CD4-positive, alpha-beta T cell (primary cell): Measurements from ENCODE around the gene TEKT4. TPM values are rescaled to one million over a fixed set of nuclear protein-coding genes. Genes with fewer than 3 reads are reported as not detected.
"Not testable (repeated sequence)": the region's sequence is repeated elsewhere in the genome, so short reads cannot be mapped to it uniquely, and the experiment has no call there.

ENCODE experiments used
- ATAC-seq: fragments of 200-7000 bp; cut with Tn5 transposase; one replicate; pipeline ENCODE4 v1.10.0; 2022; ENCODE audit warnings: mild to moderate bottlenecking; ENCODE audit not compliant: poor library complexity
- CTCF ChIA-PET: fragments of 350-600 bp; sonication (Branson Sonifier 250); formaldehyde crosslinking; loops from one replicate; lab custom pipeline; 2021; ENCODE audit warnings: antibody characterized with exemption, inconsistent platforms; lab: Charles Lee
- POLR2A ChIA-PET: fragments of 350-600 bp; sonication (Branson Sonifier 250); formaldehyde crosslinking; loops from one replicate; lab custom pipeline; 2021; ENCODE audit warnings: antibody characterized with exemption, inconsistent platforms; lab: Charles Lee
- DNase-seq, 14 experiments: peaks; one replicate each; pipeline ENCODE4 v3.0.0-alpha.2; 2013 to 2020; ENCODE audit warnings: mixed read lengths in 2 of 14
- H3K27ac ChIP-seq, 2 donors: one replicate each; pipeline versions ENCODE4 v1.5.1 to v1.7.0; 2013; ENCODE audit warnings: low read length in 2 of 2, low read depth in 1 of 2, mild to moderate bottlenecking in 1 of 2
- H3K27me3 ChIP-seq, 2 experiments: 1 replicate in 1 of 2; 2 replicates in 1 of 2; pipeline versions ENCODE4 v1.6.1 to v1.7.0; 2013; ENCODE audit warnings: low read length in 2 of 2, control low read depth in 1 of 2, mild to moderate bottlenecking in 1 of 2, moderate library complexity in 1 of 2; ENCODE audit not compliant: insufficient read depth in 2 of 2, control insufficient read depth in 1 of 2
- H3K36me3 ChIP-seq: one replicate; pipeline ENCODE4 v1.6.1; 2013; ENCODE audit warnings: low read length, control low read depth; ENCODE audit not compliant: insufficient read depth
- H3K4me1 ChIP-seq: one replicate; pipeline ENCODE4 v1.6.1; 2013; ENCODE audit warnings: low read length, control low read depth; ENCODE audit not compliant: insufficient read depth
- H3K4me3 ChIP-seq: one replicate; pipeline ENCODE4 v1.5.1; 2013; ENCODE audit warnings: mild to moderate bottlenecking, low read length, moderate library complexity
- H3K9me3 ChIP-seq, 2 experiments: 1 replicate in 1 of 2; 2 replicates in 1 of 2; pipeline versions ENCODE4 v1.6.1 to v1.7.0; 2013; ENCODE audit warnings: low read length in 2 of 2, mild to moderate bottlenecking in 2 of 2, control low read depth in 1 of 2, moderate library complexity in 1 of 2; ENCODE audit not compliant: control insufficient read depth in 1 of 2, insufficient read depth in 1 of 2
- H3K27ac Mint-ChIP-seq: one replicate; pipeline ENCODE4 v1.8.0; 2020; ENCODE audit warnings: mixed read lengths
- H3K27me3 Mint-ChIP-seq: one replicate; pipeline ENCODE4 v1.8.0; 2021; ENCODE audit warnings: mixed read lengths
- H3K36me3 Mint-ChIP-seq: one replicate; pipeline ENCODE4 v1.8.0; 2021; ENCODE audit warnings: low read depth, mixed read lengths
- H3K4me1 Mint-ChIP-seq: one replicate; pipeline ENCODE4 v1.8.0; 2021; ENCODE audit warnings: low read depth, mixed read lengths
- H3K4me3 Mint-ChIP-seq: one replicate; pipeline ENCODE4 v1.8.0; 2020; ENCODE audit warnings: mild to moderate bottlenecking, mixed read lengths
- H3K9me3 Mint-ChIP-seq: one replicate; pipeline ENCODE4 v1.8.0; 2020; ENCODE audit warnings: mixed read lengths
- intact Hi-C, 2 experiments: fragments of 100-400 bp; cut with DNase I in 1 of 2; cut with micrococcal nuclease in 1 of 2; formaldehyde crosslinking; loops; one replicate each; pipeline versions ENCODE4 v1.15.1 to v1.9.0; 2023 to 2025; cut with DNase I, micrococcal nuclease
- total RNA-seq, 174 experiments: library from RNA in 2 of 174; stranded (reverse) in 2 of 174; gene quantifications; one replicate each; pipeline ENCODE4 v1.2.3 and lab custom pipeline; 2021 to 2026
- TF ChIP-seq, protein P1 (sequence below): fragments of 200-600 bp; IDR thresholded peaks from one replicate; pipeline ENCODE4 v1.8.0; 2022; ENCODE audit warnings: antibody characterized with exemption, mild to moderate bottlenecking

Gene TEKT4
- total RNA-seq, 2 experiments from 2014 or later, result not detected

DNA sequence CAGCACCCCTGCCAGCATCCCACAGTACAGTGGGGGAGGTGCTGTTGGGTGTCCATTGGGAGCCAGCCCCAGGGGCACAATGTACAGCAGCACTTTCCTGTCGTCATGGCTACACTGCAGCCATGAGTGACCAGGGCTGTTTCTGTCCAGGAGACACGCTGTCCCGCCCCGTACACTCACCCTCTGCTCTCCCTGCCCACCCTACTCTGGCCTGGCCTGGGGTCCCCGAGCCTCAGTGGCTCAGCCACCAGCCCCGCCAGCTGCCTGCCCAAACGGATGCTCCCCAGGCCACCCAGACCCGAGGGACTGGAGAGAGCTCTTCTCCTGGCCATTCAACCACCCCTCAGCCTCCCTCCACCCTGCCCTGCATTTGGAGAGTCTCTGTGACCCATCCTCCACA lies 9.3 kb downstream of the TEKT4 start:
- no peak overlapping the region for H3K4me3 Mint-ChIP-seq
- no peak overlapping the region for H3K4me3 ChIP-seq
- ATAC-seq (no peak), DNase-seq (no peak)
- H3K27ac ChIP-seq, result no peak overlapping the region
- H3K27me3 ChIP-seq, result no peaks in the 10 kb centered on the region
- no peaks in the 10 kb centered on the region for H3K36me3 Mint-ChIP-seq
- H3K4me1 Mint-ChIP-seq, result no peaks in the 10 kb centered on the region
- peaks cover 2% of the 10 kb centered on the region for H3K9me3 Mint-ChIP-seq
- H3K36me3 ChIP-seq, result no peaks in the 10 kb centered on the region
- CTCF ChIA-PET, result no interaction called here
- peaks cover 0 to 15% of the 10 kb centered on the region in 2 experiments for H3K9me3 ChIP-seq
- no peaks in the 10 kb centered on the region for H3K4me1 ChIP-seq
- intact Hi-C loops, result no loop called here
- no peak overlapping the region for H3K27ac Mint-ChIP-seq
- POLR2A ChIA-PET, result no interaction called here
- H3K27me3 Mint-ChIP-seq, result peaks cover 19% of the 10 kb centered on the region
- TF ChIP-seq, protein P1, sequence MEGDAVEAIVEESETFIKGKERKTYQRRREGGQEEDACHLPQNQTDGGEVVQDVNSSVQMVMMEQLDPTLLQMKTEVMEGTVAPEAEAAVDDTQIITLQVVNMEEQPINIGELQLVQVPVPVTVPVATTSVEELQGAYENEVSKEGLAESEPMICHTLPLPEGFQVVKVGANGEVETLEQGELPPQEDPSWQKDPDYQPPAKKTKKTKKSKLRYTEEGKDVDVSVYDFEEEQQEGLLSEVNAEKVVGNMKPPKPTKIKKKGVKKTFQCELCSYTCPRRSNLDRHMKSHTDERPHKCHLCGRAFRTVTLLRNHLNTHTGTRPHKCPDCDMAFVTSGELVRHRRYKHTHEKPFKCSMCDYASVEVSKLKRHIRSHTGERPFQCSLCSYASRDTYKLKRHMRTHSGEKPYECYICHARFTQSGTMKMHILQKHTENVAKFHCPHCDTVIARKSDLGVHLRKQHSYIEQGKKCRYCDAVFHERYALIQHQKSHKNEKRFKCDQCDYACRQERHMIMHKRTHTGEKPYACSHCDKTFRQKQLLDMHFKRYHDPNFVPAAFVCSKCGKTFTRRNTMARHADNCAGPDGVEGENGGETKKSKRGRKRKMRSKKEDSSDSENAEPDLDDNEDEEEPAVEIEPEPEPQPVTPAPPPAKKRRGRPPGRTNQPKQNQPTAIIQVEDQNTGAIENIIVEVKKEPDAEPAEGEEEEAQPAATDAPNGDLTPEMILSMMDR, result no peak

GRCh38 chr2:94881070-94881469 lies 9.8 kb downstream of the TEKT4 start:
- ChIA-PET CTCF (no interaction called here), POLR2A (no interaction called here)
- Mint-ChIP-seq H3K36me3 (no peaks in the 10 kb centered on the region), H3K4me1 (no peaks in the 10 kb centered on the region), H3K9me3 (peaks cover 2% of the 10 kb centered on the region), H3K27ac (no peak overlapping the region), H3K4me3 (no peak overlapping the region), H3K27me3 (peaks cover 19% of the 10 kb centered on the region)
- Histone ChIP-seq H3K27ac (no peak overlapping the region), H3K4me1 (no peaks in the 10 kb centered on the region), H3K36me3 (no peaks in the 10 kb centered on the region), H3K27me3 (no peaks in the 10 kb centered on the region), H3K4me3 (no peak overlapping the region), H3K9me3 (peaks cover 0 to 15% of the 10 kb centered on the region in 2 experiments)
- TF ChIP-seq, protein P1, result no peak
- intact Hi-C loops, result no loop called here
- ATAC-seq (no peak), DNase-seq (no peak)

- no peaks in the 10 kb centered on the region for H3K4me1 Mint-ChIP-seq
- ATAC-seq (no peak), DNase-seq (no peak)
- ChIA-PET CTCF (interaction anchor here (0.7 kb wide), 1 partner anchor 89 kb away, joined by 3 read pairs; no protein-coding TSS in a partner anchor), POLR2A (no interaction called here)
- no peak overlapping the region for H3K4me3 Mint-ChIP-seq
- H3K9me3 Mint-ChIP-seq, result no peaks in the 10 kb centered on the region
- intact Hi-C loops, result no loop called here
- Histone ChIP-seq H3K9me3 (no peaks in the 10 kb centered on the region), H3K36me3 (no peaks in the 10 kb centered on the region), H3K27me3 (peaks cover 3 to 5% of the 10 kb centered on the region in 2 experiments), H3K4me1 (no peaks in the 10 kb centered on the region), H3K4me3 (no peak overlapping the region), H3K27ac (no peak overlapping the region)
- H3K27me3 Mint-ChIP-seq, result peaks cover 37% of the 10 kb centered on the region
- no peak overlapping the region for H3K27ac Mint-ChIP-seq
- no peaks in the 10 kb centered on the region for H3K36me3 Mint-ChIP-seq
- TF ChIP-seq, protein P1, result no peak
These were observed 19.0 kb downstream of the TEKT4 start for GRCh38 chr2:94890234-94890633.

GRCh38 chr2:94895273-94895672 lies 24.0 kb downstream of the TEKT4 start:
- H3K27ac ChIP-seq, H3K4me3 ChIP-seq, H3K27ac Mint-ChIP-seq, H3K36me3 ChIP-seq, ATAC-seq, H3K36me3 Mint-ChIP-seq, H3K4me1 Mint-ChIP-seq, H3K27me3 ChIP-seq, H3K4me3 Mint-ChIP-seq, CTCF ChIA-PET, H3K4me1 ChIP-seq, H3K9me3 Mint-ChIP-seq, intact Hi-C loops, H3K9me3 ChIP-seq, POLR2A ChIA-PET, DNase-seq: not testable (repeated sequence)
- H3K27me3 Mint-ChIP-seq, result peaks cover 30% of the 10 kb centered on the region

GRCh38 chr2:94906976-94907375 lies 35.7 kb downstream of the TEKT4 start:
- H3K27ac Mint-ChIP-seq, H3K9me3 ChIP-seq, H3K36me3 Mint-ChIP-seq, H3K36me3 ChIP-seq, H3K27ac ChIP-seq, POLR2A ChIA-PET, H3K4me3 ChIP-seq, CTCF ChIA-PET, H3K4me1 Mint-ChIP-seq, intact Hi-C loops, H3K27me3 ChIP-seq, H3K4me3 Mint-ChIP-seq, DNase-seq, H3K9me3 Mint-ChIP-seq, ATAC-seq, H3K4me1 ChIP-seq: not testable (repeated sequence)
- peaks cover 61% of the 10 kb centered on the region for H3K27me3 Mint-ChIP-seq
